ENCODE results near the gene SHANK2. TPM values are rescaled to one million over a fixed set of nuclear protein-coding genes. Genes with fewer than 3 reads are reported as not detected.
A peak's percentile ranks its signal among the peaks of the same experiment; 100 is the strongest.

SHANK2 gene
- total RNA-seq, 1 donor from 2014 or later, result 0.53 TPM

DNA sequence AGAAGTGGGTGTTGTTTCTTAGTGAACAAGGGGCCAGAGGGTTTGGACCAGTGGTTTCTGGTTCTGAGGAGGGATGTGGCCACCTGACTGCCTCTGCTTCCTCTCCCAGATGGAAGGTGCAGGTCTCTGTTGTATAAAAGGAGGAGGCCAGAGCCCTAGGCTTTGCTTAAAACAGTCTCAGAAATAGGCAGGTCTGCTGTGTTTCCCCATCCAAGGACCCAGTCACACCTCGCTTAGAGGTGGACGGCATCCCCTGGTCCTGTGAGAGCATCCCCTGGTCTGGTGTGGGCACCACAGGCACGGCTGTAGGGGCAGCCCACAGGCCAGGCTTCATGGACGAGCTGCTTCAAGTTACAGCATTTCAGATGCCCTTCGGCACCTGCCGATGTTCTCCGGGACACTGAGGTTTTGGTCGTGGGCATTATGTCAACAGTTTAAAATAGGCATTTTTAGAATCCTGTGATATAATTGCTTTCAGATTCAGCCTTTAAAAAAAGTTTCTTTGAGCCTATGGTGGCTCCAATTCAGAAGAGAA lies 45.7 kb upstream of the SHANK2 start:
- TF ChIP-seq, protein P1, sequence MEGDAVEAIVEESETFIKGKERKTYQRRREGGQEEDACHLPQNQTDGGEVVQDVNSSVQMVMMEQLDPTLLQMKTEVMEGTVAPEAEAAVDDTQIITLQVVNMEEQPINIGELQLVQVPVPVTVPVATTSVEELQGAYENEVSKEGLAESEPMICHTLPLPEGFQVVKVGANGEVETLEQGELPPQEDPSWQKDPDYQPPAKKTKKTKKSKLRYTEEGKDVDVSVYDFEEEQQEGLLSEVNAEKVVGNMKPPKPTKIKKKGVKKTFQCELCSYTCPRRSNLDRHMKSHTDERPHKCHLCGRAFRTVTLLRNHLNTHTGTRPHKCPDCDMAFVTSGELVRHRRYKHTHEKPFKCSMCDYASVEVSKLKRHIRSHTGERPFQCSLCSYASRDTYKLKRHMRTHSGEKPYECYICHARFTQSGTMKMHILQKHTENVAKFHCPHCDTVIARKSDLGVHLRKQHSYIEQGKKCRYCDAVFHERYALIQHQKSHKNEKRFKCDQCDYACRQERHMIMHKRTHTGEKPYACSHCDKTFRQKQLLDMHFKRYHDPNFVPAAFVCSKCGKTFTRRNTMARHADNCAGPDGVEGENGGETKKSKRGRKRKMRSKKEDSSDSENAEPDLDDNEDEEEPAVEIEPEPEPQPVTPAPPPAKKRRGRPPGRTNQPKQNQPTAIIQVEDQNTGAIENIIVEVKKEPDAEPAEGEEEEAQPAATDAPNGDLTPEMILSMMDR (IDR thresholded peaks at IDR 0.05), result no peak
- no peaks in the 10 kb centered on the region for H3K9me3 ChIP-seq
- H3K4me1 ChIP-seq, result peaks cover 5 to 15% of the 10 kb centered on the region in 2 donors
- no peaks in the 10 kb centered on the region for H3K36me3 ChIP-seq
- no peak for DNase-seq (ENCODE audit: low spot score in 2 of 2)
- intact Hi-C loops (cut with DNase I), result loop anchor here (5.0 kb wide), 1 partner anchor 46 kb away; the partner anchor contains the start of gene SHANK2
- no peak overlapping the region for H3K27ac ChIP-seq
- H3K4me3 ChIP-seq, result no peak overlapping the region
- no peaks in the 10 kb centered on the region for H3K27me3 ChIP-seq

DNA sequence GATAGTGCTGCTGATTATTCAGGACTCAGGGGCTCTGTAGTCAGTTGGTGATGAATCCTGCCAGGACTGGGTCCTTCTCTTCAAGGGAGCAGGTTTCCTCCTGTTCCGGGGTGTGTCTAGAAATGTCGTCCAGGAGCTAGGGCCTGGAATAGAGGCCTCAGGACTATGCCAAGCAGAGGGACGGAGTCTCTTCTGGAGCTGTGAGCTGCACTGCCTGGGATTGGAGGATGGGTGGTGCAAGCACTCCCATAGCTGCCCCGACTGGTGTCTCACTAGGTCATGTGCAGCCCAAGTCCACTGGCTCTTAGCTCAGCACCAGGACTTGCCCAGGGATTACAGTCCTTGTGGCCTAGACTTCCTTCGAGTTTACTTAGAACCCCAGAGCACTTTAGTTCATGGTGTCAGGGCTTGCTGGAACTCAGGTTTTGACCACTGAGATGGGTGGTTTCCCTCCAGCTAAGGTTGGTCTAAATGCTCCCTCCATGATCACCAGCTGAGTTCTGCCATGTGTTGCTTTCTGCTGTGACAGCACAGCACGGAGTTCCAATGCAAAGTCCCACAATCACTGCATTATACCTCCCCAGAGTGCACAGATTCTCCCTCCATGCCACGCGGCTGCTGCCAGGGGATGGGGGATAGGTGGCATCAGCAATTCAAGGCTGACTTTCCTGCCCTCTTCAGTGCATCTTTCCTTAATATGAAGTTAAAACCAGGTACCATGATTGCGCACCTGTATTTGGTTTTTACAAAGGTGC lies 42.6 kb upstream of the SHANK2 start:
- no peaks in the 10 kb centered on the region for H3K27me3 ChIP-seq
- no peak overlapping the region for H3K4me3 ChIP-seq
- H3K9me3 ChIP-seq, result peaks cover 6 to 9% of the 10 kb centered on the region in 2 donors
- peak in 1 of 2 donors; percentile 30 for DNase-seq (ENCODE audit: low spot score in 2 of 2)
- no peaks in the 10 kb centered on the region for H3K36me3 ChIP-seq
- intact Hi-C loops (cut with DNase I), result loop anchor here (5.0 kb wide), 1 partner anchor 43 kb away; the partner anchor contains the start of gene SHANK2
- H3K27ac ChIP-seq, result no peak overlapping the region
- TF ChIP-seq, protein P1 (IDR thresholded peaks at IDR 0.05), result no peak
- H3K4me1 ChIP-seq, result peaks cover 4 to 7% of the 10 kb centered on the region in 2 donors

DNA sequence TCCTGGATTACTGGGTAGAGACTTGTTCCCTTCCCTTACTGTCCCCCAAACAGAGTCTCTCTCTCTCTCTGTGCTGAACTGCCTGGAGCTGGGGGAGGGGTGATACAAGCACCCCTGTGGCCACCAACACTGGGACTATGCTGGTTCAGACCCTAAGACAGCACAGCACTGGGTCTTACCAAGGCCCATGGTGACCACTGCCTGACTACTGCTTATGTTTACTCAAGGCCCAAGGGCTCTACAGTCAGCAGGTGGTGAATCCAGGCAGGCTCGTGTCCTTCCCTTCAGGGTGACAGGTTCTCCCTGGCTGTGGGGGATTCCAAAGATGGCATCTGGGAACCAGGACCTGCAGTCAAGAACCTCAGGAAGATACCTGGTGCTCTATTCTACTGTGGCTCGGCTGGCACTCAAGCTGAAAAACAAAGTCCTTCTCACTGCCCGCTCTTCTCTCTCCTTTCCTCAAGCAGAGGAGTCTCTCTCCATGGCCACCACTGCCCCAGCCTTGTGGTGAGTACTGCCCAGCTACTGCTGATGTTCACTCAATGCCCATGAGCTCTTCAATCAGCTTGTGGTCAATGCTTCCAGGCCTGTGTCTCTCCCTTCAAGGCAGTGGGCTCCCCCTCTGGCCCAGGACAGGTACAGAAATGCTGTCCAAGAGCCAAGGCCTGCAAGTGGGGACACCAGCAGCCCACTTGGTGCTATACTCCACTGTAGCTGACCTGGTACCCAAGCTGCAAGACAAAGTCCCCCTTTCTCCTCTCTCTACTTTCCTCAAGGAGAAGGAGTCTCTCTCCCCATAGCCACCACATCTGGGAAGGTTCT lies 41.8 kb upstream of the SHANK2 start:
- TF ChIP-seq, protein P1 (IDR thresholded peaks at IDR 0.05), result no peak
- H3K27ac ChIP-seq, result no peak overlapping the region
- no peak overlapping the region for H3K4me3 ChIP-seq
- H3K4me1 ChIP-seq, result peaks cover 0 to 2% of the 10 kb centered on the region in 2 donors
- H3K9me3 ChIP-seq, result peaks cover 8 to 17% of the 10 kb centered on the region in 2 donors
- intact Hi-C loops (cut with DNase I), result no loop called here
- DNase-seq (ENCODE audit: low spot score in 2 of 2), result peak in 1 of 2 donors; percentile 44
- no peaks in the 10 kb centered on the region for H3K36me3 ChIP-seq
- H3K27me3 ChIP-seq, result no peaks in the 10 kb centered on the region

DNA sequence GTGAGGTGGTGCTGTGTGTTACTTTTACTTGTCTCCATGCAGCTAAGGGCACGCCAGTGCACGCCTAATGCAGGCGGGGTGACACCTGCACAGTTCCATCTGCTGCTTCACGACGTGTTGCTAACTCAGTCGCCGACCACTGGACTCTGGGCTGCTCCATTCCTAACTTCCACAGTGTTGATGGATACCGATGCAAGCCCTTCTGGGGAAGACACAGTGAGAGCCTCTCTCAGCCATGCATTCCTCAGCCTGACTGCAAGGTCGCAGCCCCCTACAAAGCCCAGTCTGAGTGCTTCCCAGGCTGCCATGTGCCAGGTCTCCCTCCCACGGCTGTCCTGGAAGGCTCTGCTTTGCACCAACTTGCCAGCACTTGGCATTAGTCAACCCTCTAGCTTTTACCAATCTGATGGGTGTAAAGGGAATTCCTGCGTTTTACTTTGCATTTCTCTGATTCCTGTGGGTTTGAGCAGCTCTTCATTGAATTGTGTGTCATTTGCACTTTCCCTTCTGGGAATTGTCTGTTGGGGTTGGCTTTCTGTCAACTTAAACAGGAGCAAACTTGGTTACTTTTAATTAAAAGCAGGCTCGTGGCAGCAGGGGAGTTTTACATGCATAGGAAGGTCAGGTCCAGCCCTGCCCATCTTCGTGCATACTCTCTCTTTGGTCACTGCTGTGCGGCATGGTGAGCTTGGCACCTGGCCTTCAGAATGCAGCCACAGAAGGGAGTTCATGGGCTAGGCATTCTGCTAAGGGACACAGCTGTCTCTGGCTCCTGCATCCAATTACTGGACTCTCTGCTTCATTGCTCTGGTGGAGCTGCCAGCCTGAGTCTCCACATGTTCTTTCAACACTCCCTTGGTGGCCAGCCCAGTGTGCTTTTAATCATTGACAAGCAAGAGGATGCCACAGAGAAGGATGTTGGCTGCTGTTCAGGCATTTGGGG lies 34.6 kb upstream of the SHANK2 start:
- Histone ChIP-seq H3K9me3 (peaks cover 8 to 23% of the 10 kb centered on the region in 2 donors), H3K27me3 (no peaks in the 10 kb centered on the region), H3K4me3 (no peak overlapping the region), H3K27ac (no peak overlapping the region), H3K4me1 (no peaks in the 10 kb centered on the region), H3K36me3 (no peaks in the 10 kb centered on the region)
- intact Hi-C loops (cut with DNase I), result no loop called here
- DNase-seq (ENCODE audit: low spot score in 2 of 2), result peak in 1 of 2 donors; percentile 50
- TF ChIP-seq, protein P1 (IDR thresholded peaks at IDR 0.05), result no peak

DNA sequence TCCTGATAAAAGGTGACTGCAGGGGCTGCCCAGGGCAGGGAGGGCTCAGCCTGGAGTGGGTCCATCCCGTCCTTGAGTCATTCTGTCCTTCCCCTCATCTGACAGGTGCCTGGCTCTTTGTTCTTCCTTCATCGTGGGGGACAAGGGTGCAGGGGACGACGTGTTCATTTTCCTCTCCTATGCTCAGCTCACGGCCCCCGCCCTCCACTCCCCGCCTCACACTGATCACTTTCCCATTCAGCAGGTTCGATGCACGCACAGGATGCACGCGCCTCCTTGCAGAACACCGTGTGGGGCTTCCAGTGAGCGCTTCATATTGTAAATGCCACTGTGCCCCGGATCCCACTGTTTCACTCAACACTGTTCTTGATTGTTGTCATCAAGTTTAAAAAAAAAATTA lies 32.7 kb upstream of the SHANK2 start:
- no peak overlapping the region for H3K4me3 ChIP-seq
- H3K27me3 ChIP-seq, result no peaks in the 10 kb centered on the region
- intact Hi-C loops (cut with DNase I), result no loop called here
- no peak overlapping the region for H3K27ac ChIP-seq
- DNase-seq (ENCODE audit: low spot score in 2 of 2), result peak in 1 of 2 donors; percentile 38
- TF ChIP-seq, protein P1 (IDR thresholded peaks at IDR 0.05), result no peak
- no peaks in the 10 kb centered on the region for H3K4me1 ChIP-seq
- no peaks in the 10 kb centered on the region for H3K36me3 ChIP-seq
- H3K9me3 ChIP-seq, result peaks cover 4 to 15% of the 10 kb centered on the region in 2 donors
